ENCODE data around the gene ARHGAP18. TPM values are rescaled to one million over a fixed set of nuclear protein-coding genes. Genes with fewer than 3 reads are reported as not detected.

Gene ARHGAP18
- total RNA-seq, 1 donor from 2014 or later, result 7.9 TPM

DNA sequence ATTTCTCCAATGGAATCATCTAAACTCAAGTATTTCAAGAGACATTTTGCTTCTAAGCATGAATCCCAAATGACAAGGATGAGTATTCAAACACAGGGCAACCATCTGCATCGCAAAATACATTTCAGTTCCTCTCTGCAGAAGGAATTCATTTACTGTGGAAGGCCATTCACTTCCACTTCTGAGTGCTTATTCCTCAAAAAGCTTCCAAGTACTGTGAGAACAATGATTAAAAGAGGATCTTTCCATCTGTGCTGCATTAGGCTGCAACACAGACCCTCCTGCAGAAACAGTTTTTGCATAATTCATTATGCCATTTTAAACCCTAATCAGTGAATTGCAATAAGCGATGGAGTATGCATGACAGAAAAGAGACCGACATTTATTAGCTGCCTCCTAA lies 52.5 kb downstream of the ARHGAP18 start:
- intact Hi-C loops (cut with micrococcal nuclease), result no loop called here
- ATAC-seq (ENCODE audit: low read depth) (no peak), DNase-seq (no peak)
- CTCF ChIA-PET, result no interaction called here
- no peaks in the 10 kb centered on the region for H3K27me3 Mint-ChIP-seq
- TF ChIP-seq, protein P1, sequence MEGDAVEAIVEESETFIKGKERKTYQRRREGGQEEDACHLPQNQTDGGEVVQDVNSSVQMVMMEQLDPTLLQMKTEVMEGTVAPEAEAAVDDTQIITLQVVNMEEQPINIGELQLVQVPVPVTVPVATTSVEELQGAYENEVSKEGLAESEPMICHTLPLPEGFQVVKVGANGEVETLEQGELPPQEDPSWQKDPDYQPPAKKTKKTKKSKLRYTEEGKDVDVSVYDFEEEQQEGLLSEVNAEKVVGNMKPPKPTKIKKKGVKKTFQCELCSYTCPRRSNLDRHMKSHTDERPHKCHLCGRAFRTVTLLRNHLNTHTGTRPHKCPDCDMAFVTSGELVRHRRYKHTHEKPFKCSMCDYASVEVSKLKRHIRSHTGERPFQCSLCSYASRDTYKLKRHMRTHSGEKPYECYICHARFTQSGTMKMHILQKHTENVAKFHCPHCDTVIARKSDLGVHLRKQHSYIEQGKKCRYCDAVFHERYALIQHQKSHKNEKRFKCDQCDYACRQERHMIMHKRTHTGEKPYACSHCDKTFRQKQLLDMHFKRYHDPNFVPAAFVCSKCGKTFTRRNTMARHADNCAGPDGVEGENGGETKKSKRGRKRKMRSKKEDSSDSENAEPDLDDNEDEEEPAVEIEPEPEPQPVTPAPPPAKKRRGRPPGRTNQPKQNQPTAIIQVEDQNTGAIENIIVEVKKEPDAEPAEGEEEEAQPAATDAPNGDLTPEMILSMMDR (IDR thresholded peaks at IDR 0.05), result no peak
- no peak overlapping the region for H3K4me3 Mint-ChIP-seq
- no peak overlapping the region for H3K27ac Mint-ChIP-seq
- H3K9me3 Mint-ChIP-seq, result no peaks in the 10 kb centered on the region
- POLR2A ChIA-PET, result no interaction called here
- no peaks in the 10 kb centered on the region for H3K36me3 Mint-ChIP-seq (ENCODE audit: low read depth)
- peaks cover 6% of the 10 kb centered on the region for H3K4me1 Mint-ChIP-seq

DNA sequence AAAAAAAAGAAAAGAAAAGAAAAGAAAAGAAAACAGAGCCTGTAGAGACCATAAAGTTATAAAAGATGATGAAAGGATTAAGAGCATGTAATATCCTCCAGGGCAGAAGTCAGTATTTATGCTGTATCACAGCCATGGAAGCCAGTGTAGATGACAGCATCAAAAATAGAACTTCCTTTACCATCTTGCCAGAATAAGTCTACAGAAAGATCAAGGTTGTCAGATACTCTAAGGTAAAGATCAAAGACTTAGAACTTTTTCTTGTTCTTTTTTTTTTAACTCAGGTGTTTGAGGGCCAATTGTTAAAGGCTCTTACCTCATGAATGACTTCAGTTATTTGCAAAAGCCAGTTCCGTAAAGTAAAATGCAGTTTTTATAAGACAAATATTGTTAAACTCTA lies 54.6 kb downstream of the ARHGAP18 start:
- TF ChIP-seq, protein P1 (IDR thresholded peaks at IDR 0.05), result no peak
- ChIA-PET POLR2A (no interaction called here), CTCF (no interaction called here)
- Mint-ChIP-seq H3K27me3 (no peaks in the 10 kb centered on the region), H3K36me3 (ENCODE audit: low read depth) (no peaks in the 10 kb centered on the region), H3K27ac (no peak overlapping the region), H3K9me3 (no peaks in the 10 kb centered on the region), H3K4me1 (peaks cover 6% of the 10 kb centered on the region), H3K4me3 (no peak overlapping the region)
- DNase-seq (no peak), ATAC-seq (ENCODE audit: low read depth) (no peak)
- intact Hi-C loops (cut with micrococcal nuclease), result no loop called here

DNA sequence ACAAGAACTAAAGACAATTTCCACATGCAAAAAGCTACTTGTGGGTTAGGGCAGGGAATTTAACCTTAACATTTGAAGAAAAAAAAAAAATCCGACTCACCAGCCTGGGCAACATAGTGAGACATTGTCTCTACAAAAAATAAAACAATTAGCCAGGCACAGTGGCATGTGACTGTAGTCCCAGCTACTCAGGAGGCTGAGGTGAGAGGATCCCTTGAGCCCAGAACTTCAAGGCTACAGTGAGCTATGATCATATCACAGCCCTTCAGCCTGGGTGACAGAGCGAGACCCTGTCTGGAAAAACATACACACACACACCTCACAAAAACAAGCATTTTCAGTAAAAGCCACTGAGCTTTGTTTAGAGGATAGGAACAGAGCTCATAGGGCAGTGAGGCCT lies 56.2 kb downstream of the ARHGAP18 start:
- Mint-ChIP-seq H3K9me3 (no peaks in the 10 kb centered on the region), H3K36me3 (ENCODE audit: low read depth) (no peaks in the 10 kb centered on the region), H3K4me3 (no peak overlapping the region), H3K27me3 (no peaks in the 10 kb centered on the region), H3K4me1 (peaks cover 6% of the 10 kb centered on the region), H3K27ac (no peak overlapping the region)
- ChIA-PET POLR2A (no interaction called here), CTCF (interaction anchor here (0.6 kb wide), 2 partner anchors 14 to 329 kb away, joined by 3 read pairs; no protein-coding TSS in a partner anchor)
- intact Hi-C loops (cut with micrococcal nuclease), result no loop called here
- TF ChIP-seq, protein P1 (IDR thresholded peaks at IDR 0.05), result no peak
- ATAC-seq (ENCODE audit: low read depth) (no peak), DNase-seq (no peak)

GRCh38 chr6:129653229-129653628 lies 56.7 kb downstream of the ARHGAP18 start:
- H3K27ac Mint-ChIP-seq, result no peak overlapping the region
- POLR2A ChIA-PET, result no interaction called here
- CTCF ChIA-PET, result interaction anchor here (0.6 kb wide), 2 partner anchors 13 to 329 kb away, joined by 3 read pairs; no protein-coding TSS in a partner anchor
- intact Hi-C loops (cut with micrococcal nuclease), result no loop called here
- H3K27me3 Mint-ChIP-seq, result no peaks in the 10 kb centered on the region
- H3K9me3 Mint-ChIP-seq, result no peaks in the 10 kb centered on the region
- DNase-seq, result no peak
- H3K4me1 Mint-ChIP-seq, result peaks cover 6% of the 10 kb centered on the region
- no peaks in the 10 kb centered on the region for H3K36me3 Mint-ChIP-seq (ENCODE audit: low read depth)
- TF ChIP-seq, protein P1 (IDR thresholded peaks at IDR 0.05), result no peak
- ATAC-seq (ENCODE audit: low read depth), result no peak
- no peak overlapping the region for H3K4me3 Mint-ChIP-seq

DNA sequence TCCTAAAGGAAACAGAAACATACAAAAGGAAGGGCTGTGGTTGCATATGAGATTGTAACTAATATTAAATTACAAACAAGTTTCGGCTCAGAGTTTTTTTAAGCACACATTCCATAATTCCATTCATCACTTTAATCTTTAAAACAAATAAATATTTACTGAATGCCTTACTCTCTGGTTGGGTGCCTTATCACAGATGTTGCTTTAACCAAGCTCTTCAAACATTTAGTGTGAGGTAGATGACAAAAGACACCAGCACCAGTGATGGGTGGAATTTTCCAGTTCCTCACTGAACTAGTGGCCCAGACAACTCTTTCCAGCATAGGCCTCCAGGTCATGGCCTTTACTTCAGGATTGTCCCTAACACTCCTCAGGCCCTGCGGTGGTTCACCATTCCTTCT lies 58.7 kb downstream of the ARHGAP18 start:
- ATAC-seq (ENCODE audit: low read depth), result no peak
- no peak for DNase-seq
- no peaks in the 10 kb centered on the region for H3K9me3 Mint-ChIP-seq
- no peak overlapping the region for H3K4me3 Mint-ChIP-seq
- H3K36me3 Mint-ChIP-seq (ENCODE audit: low read depth), result no peaks in the 10 kb centered on the region
- H3K27me3 Mint-ChIP-seq, result no peaks in the 10 kb centered on the region
- no peak overlapping the region for H3K27ac Mint-ChIP-seq
- ChIA-PET CTCF (no interaction called here), POLR2A (no interaction called here)
- H3K4me1 Mint-ChIP-seq, result no peaks in the 10 kb centered on the region
- intact Hi-C loops (cut with micrococcal nuclease), result no loop called here
- TF ChIP-seq, protein P1 (IDR thresholded peaks at IDR 0.05), result no peak
